CD4-positive, alpha-beta T cell (primary cell): ENCODE measurements around the gene GPC6. TPM values are rescaled to one million over a fixed set of nuclear protein-coding genes. Genes with fewer than 3 reads are reported as not detected.

Experiments used
- ATAC-seq: fragments of 200-7000 bp; cut with Tn5 transposase; one replicate; pipeline ENCODE4 v1.10.0; 2022; ENCODE audit warnings: mild to moderate bottlenecking; ENCODE audit not compliant: poor library complexity
- CTCF ChIA-PET: fragments of 350-600 bp; sonication (Branson Sonifier 250); formaldehyde crosslinking; loops from one replicate; lab custom pipeline; 2021; ENCODE audit warnings: antibody characterized with exemption, inconsistent platforms; lab: Charles Lee
- POLR2A ChIA-PET: fragments of 350-600 bp; sonication (Branson Sonifier 250); formaldehyde crosslinking; loops from one replicate; lab custom pipeline; 2021; ENCODE audit warnings: antibody characterized with exemption, inconsistent platforms; lab: Charles Lee
- DNase-seq, 14 experiments: peaks; one replicate each; pipeline ENCODE4 v3.0.0-alpha.2; 2013 to 2020; ENCODE audit warnings: mixed read lengths in 2 of 14
- H3K27ac ChIP-seq, 2 donors: one replicate each; pipeline versions ENCODE4 v1.5.1 to v1.7.0; 2013; ENCODE audit warnings: low read length in 2 of 2, low read depth in 1 of 2, mild to moderate bottlenecking in 1 of 2
- H3K27me3 ChIP-seq, 2 experiments: 1 replicate in 1 of 2; 2 replicates in 1 of 2; pipeline versions ENCODE4 v1.6.1 to v1.7.0; 2013; ENCODE audit warnings: low read length in 2 of 2, control low read depth in 1 of 2, mild to moderate bottlenecking in 1 of 2, moderate library complexity in 1 of 2; ENCODE audit not compliant: insufficient read depth in 2 of 2, control insufficient read depth in 1 of 2
- H3K36me3 ChIP-seq: one replicate; pipeline ENCODE4 v1.6.1; 2013; ENCODE audit warnings: low read length, control low read depth; ENCODE audit not compliant: insufficient read depth
- H3K4me1 ChIP-seq: one replicate; pipeline ENCODE4 v1.6.1; 2013; ENCODE audit warnings: low read length, control low read depth; ENCODE audit not compliant: insufficient read depth
- H3K4me3 ChIP-seq: one replicate; pipeline ENCODE4 v1.5.1; 2013; ENCODE audit warnings: mild to moderate bottlenecking, low read length, moderate library complexity
- H3K9me3 ChIP-seq, 2 experiments: 1 replicate in 1 of 2; 2 replicates in 1 of 2; pipeline versions ENCODE4 v1.6.1 to v1.7.0; 2013; ENCODE audit warnings: low read length in 2 of 2, mild to moderate bottlenecking in 2 of 2, control low read depth in 1 of 2, moderate library complexity in 1 of 2; ENCODE audit not compliant: control insufficient read depth in 1 of 2, insufficient read depth in 1 of 2
- H3K27ac Mint-ChIP-seq: one replicate; pipeline ENCODE4 v1.8.0; 2020; ENCODE audit warnings: mixed read lengths
- H3K27me3 Mint-ChIP-seq: one replicate; pipeline ENCODE4 v1.8.0; 2021; ENCODE audit warnings: mixed read lengths
- H3K36me3 Mint-ChIP-seq: one replicate; pipeline ENCODE4 v1.8.0; 2021; ENCODE audit warnings: low read depth, mixed read lengths
- H3K4me1 Mint-ChIP-seq: one replicate; pipeline ENCODE4 v1.8.0; 2021; ENCODE audit warnings: low read depth, mixed read lengths
- H3K4me3 Mint-ChIP-seq: one replicate; pipeline ENCODE4 v1.8.0; 2020; ENCODE audit warnings: mild to moderate bottlenecking, mixed read lengths
- H3K9me3 Mint-ChIP-seq: one replicate; pipeline ENCODE4 v1.8.0; 2020; ENCODE audit warnings: mixed read lengths
- CTCF ChIP-seq: fragments of 200-600 bp; IDR thresholded peaks from one replicate; pipeline ENCODE4 v1.8.0; 2022; ENCODE audit warnings: antibody characterized with exemption, mild to moderate bottlenecking
- intact Hi-C, 2 experiments: fragments of 100-400 bp; cut with DNase I in 1 of 2; cut with micrococcal nuclease in 1 of 2; formaldehyde crosslinking; loops; one replicate each; pipeline versions ENCODE4 v1.15.1 to v1.9.0; 2023 to 2025; cut with DNase I, micrococcal nuclease
- total RNA-seq, 174 experiments: library from RNA in 2 of 174; stranded (reverse) in 2 of 174; gene quantifications; one replicate each; pipeline ENCODE4 v1.2.3 and lab custom pipeline; 2021 to 2026

The GPC6 gene
- total RNA-seq, 2 experiments from 2014 or later: not detected

GRCh38 chr13:93775507-93776108 is 549.0 kb downstream of the GPC6 start:
- Mint-ChIP-seq H3K27ac (no peak overlapping the region), H3K4me1 (no peaks in the 10 kb centered on the region), H3K36me3 (no peaks in the 10 kb centered on the region), H3K27me3 (no peaks in the 10 kb centered on the region), H3K9me3 (no peaks in the 10 kb centered on the region), H3K4me3 (no peak overlapping the region)
- H3K9me3 ChIP-seq: no peaks in the 10 kb centered on the region
- H3K4me3 ChIP-seq: no peak overlapping the region
- intact Hi-C loops: no loop called here
- no peaks in the 10 kb centered on the region for H3K4me1 ChIP-seq
- H3K27me3 ChIP-seq: no peaks in the 10 kb centered on the region
- ATAC-seq (no peak), DNase-seq (no peak)
- CTCF ChIA-PET: no interaction called here
- TF ChIP-seq CTCF: no peak
- no peaks in the 10 kb centered on the region for H3K36me3 ChIP-seq
- no peak overlapping the region for H3K27ac ChIP-seq
- POLR2A ChIA-PET: no interaction called here

DNA sequence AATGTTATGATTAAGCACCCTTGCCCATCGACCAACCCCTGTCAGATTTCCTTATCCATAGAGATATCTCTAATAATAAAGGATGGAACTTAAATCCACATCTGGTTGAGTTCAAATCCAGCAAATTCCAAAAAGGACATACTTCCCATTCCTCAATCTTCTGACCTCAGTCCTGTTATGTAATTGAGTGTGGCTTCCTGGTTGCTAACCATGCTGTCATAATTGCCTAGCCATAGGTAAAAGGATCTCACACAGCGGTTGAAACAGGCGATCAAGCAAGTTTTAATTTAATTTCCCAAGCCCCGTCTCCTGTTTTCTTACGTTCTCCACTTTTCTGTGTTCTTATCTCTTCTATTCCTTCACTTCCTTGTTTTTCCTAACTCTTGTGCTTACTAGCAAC is 550.3 kb downstream of the GPC6 start:
- H3K4me1 ChIP-seq: no peaks in the 10 kb centered on the region
- Mint-ChIP-seq H3K4me1 (no peaks in the 10 kb centered on the region), H3K4me3 (no peak overlapping the region), H3K27me3 (no peaks in the 10 kb centered on the region), H3K27ac (no peak overlapping the region), H3K9me3 (no peaks in the 10 kb centered on the region), H3K36me3 (no peaks in the 10 kb centered on the region)
- H3K27ac ChIP-seq: no peak overlapping the region
- H3K27me3 ChIP-seq: no peaks in the 10 kb centered on the region
- DNase-seq (no peak), ATAC-seq (no peak)
- H3K36me3 ChIP-seq: no peaks in the 10 kb centered on the region
- POLR2A ChIA-PET: no interaction called here
- intact Hi-C loops: no loop called here
- no peaks in the 10 kb centered on the region for H3K9me3 ChIP-seq
- TF ChIP-seq CTCF: no peak
- CTCF ChIA-PET: no interaction called here
- no peak overlapping the region for H3K4me3 ChIP-seq

- H3K4me1 ChIP-seq: no peaks in the 10 kb centered on the region
- no peaks in the 10 kb centered on the region for H3K9me3 Mint-ChIP-seq
- no peaks in the 10 kb centered on the region for H3K27me3 Mint-ChIP-seq
- intact Hi-C loops: no loop called here
- no peak overlapping the region for H3K27ac Mint-ChIP-seq
- no peaks in the 10 kb centered on the region for H3K4me1 Mint-ChIP-seq
- no peak overlapping the region for H3K27ac ChIP-seq
- DNase-seq (no peak), ATAC-seq (no peak)
- no peaks in the 10 kb centered on the region for H3K9me3 ChIP-seq
- CTCF ChIA-PET: no interaction called here
- POLR2A ChIA-PET: no interaction called here
- no peak for TF ChIP-seq CTCF
- no peaks in the 10 kb centered on the region for H3K36me3 ChIP-seq
- H3K36me3 Mint-ChIP-seq: no peaks in the 10 kb centered on the region
- H3K4me3 ChIP-seq: no peak overlapping the region
- H3K4me3 Mint-ChIP-seq: no peak overlapping the region
- H3K27me3 ChIP-seq: no peaks in the 10 kb centered on the region
Measured at GRCh38 chr13:93777504-93777903, 550.9 kb downstream of the GPC6 start.
